Keratinocyte (primary cell): ENCODE data around the gene SRP14.
A peak's percentile ranks its signal among the peaks of the same experiment; 100 is the strongest.

Experiments
- CTCF ChIP-seq, 3 experiments: IDR thresholded peaks in 1 of 3; conservative IDR thresholded peaks in 1 of 3; optimal IDR thresholded peaks in 1 of 3; 2 replicates in 2 of 3; 3 replicates in 1 of 3; pipeline versions ENCODE3 to v1.5.1; 2011; ENCODE audit warnings: low read length in 3 of 3, mild to moderate bottlenecking in 3 of 3, moderate library complexity in 2 of 3, control low read depth in 1 of 3, inconsistent platforms in 1 of 3; ENCODE audit not compliant: insufficient read depth in 2 of 3; ENCODE audit errors: extremely low read depth in 1 of 3
- EZH2 ChIP-seq: IDR thresholded peaks from one replicate; pipeline ENCODE4 v1.6.1; 2012; ENCODE audit warnings: inconsistent platforms, mild to moderate bottlenecking, low read length, moderate library complexity

GRCh38 chr15:40038638-40039543 is at the start of gene SRP14:
- peak in 1 of 3 experiments; percentile 23 for TF ChIP-seq CTCF (optimal IDR thresholded peaks at IDR 0.05 in 1 of 3, IDR thresholded peaks at IDR 0.05 in 1 of 3, conservative IDR thresholded peaks at IDR 0.05 in 1 of 3; ENCODE audit: extremely low read depth in 1 of 3, insufficient read depth in 2 of 3, low read length in 3 of 3)
- no peak for TF ChIP-seq EZH2
